GM12878 (cell line): ENCODE results near the gene FBXW8. TPM values are rescaled to one million over a fixed set of nuclear protein-coding genes. Genes with fewer than 3 reads are reported as not detected.

ENCODE experiments used
- ATAC-seq: fragments of 200-7000 bp; cut with Tn5 transposase; 3 replicates; pipeline ENCODE4 v1.9.1; 2020; ENCODE audit warnings: mild to moderate bottlenecking, moderate library complexity
- BruUV-seq: library from RNA; stranded (reverse); fragments of 400-500 nt; replicated peaks from 2 replicates; lab custom pipeline; 2021; lab: Mats Ljungman, UMichigan
- CTCF ChIA-PET: fragments of 300-600 bp; sonication (Branson Sonifier 250); formaldehyde crosslinking; extraction: SDS; loops from one replicate; lab custom pipeline; 2021; ENCODE audit warnings: inconsistent platforms; lab: Yijun Ruan, JAX
- POLR2A ChIA-PET: fragments of 350-600 bp; formaldehyde crosslinking; extraction: SDS; loops from one replicate; lab custom pipeline; 2021; ENCODE audit warnings: inconsistent platforms; lab: Charles Lee
- RAD21 ChIA-PET: fragments of 300-600 bp; sonication (Branson Sonifier 250); formaldehyde crosslinking; loops from one replicate; lab custom pipeline; 2023; ENCODE audit warnings: antibody characterized with exemption; ENCODE audit not compliant: unreplicated experiment; lab: Charles Lee
- SMC1A ChIA-PET: fragments of 300-600 bp; sonication (Branson Sonifier 250); formaldehyde crosslinking; loops from one replicate; lab custom pipeline; 2023; ENCODE audit not compliant: unreplicated experiment, uncharacterized antibody; lab: Charles Lee
- DNase-seq: peaks from one replicate; pipeline ENCODE4 v3.0.0-alpha.2; 2011; ENCODE audit warnings: low read depth, low spot score
- FAIRE-seq: peaks from 3 replicates; lab custom pipeline; 2011; peaks lifted over from hg19 to GRCh38; lab: Jason Lieb, UNC
- H2AFZ ChIP-seq: 2 replicates; pipeline ENCODE4 v1.6.0; 2011; ENCODE audit warnings: low read depth, low read length, control low read depth; ENCODE audit not compliant: control insufficient read depth
- H3K27ac ChIP-seq: 2 replicates; pipeline ENCODE4 v1.5.1; 2011; ENCODE audit warnings: control low read depth; ENCODE audit not compliant: control insufficient read depth, insufficient read depth
- H3K27me3 ChIP-seq, 2 experiments: replicated peaks in 1 of 2; 2 replicates each; pipeline versions ENCODE4 v1.6.0 to v1.6.1; 2011; ENCODE audit warnings: low read length in 1 of 2; ENCODE audit not compliant: control insufficient read depth in 2 of 2, insufficient read depth in 2 of 2
- H3K36me3 ChIP-seq, 2 experiments: 2 replicates each; pipeline ENCODE4 v1.5.1; 2011; ENCODE audit warnings: low read length in 1 of 2; ENCODE audit not compliant: control insufficient read depth in 2 of 2, insufficient read depth in 2 of 2
- H3K4me1 ChIP-seq: 2 replicates; pipeline ENCODE4 v1.6.1; 2011; ENCODE audit warnings: mild to moderate bottlenecking, low read length, moderate library complexity, mixed read lengths; ENCODE audit not compliant: control insufficient read depth, insufficient read depth
- H3K4me2 ChIP-seq: 2 replicates; pipeline ENCODE4 v1.6.0; 2011; ENCODE audit warnings: control low read depth; ENCODE audit not compliant: control insufficient read depth, insufficient read depth
- H3K4me3 ChIP-seq: fragments of 200-600 bp; sonication (generic); 2 replicates; pipeline ENCODE4 v1.5.1; 2016
- H3K79me2 ChIP-seq: 2 replicates; pipeline ENCODE4 v1.6.0; 2011; ENCODE audit warnings: low read length; ENCODE audit not compliant: control insufficient read depth, insufficient read depth
- H3K9ac ChIP-seq: 2 replicates; pipeline ENCODE4 v1.8.0; 2011; ENCODE audit warnings: low read length, control low read depth, mixed read lengths; ENCODE audit not compliant: control insufficient read depth, insufficient read depth
- H3K9me3 ChIP-seq: replicated peaks from 3 replicates; pipeline ENCODE4 v1.5.1; 2011; ENCODE audit warnings: mild to moderate bottlenecking, low read length; ENCODE audit not compliant: control insufficient read depth, insufficient read depth
- H4K20me1 ChIP-seq: 2 replicates; pipeline ENCODE4 v1.6.0; 2011; ENCODE audit not compliant: control insufficient read depth, insufficient read depth
- BRCA1 ChIP-seq: IDR thresholded peaks from 2 replicates; pipeline ENCODE4 v1.6.1; 2011; ENCODE audit warnings: low read depth, low read length, improper control_type of control experiment
- HCFC1 ChIP-seq: fragments of 150-350 bp; IDR thresholded peaks from 2 replicates; pipeline ENCODE4 v1.6.1; 2014; ENCODE audit warnings: low read length
- SPI1 ChIP-seq: IDR thresholded peaks from 2 replicates; pipeline ENCODE4 v1.6.1; 2011; ENCODE audit warnings: low read depth, mild to moderate bottlenecking, low read length, moderate library complexity, borderline replicate concordance; ENCODE audit not compliant: insufficient read depth
- ZZZ3 ChIP-seq: IDR thresholded peaks from 2 replicates; pipeline ENCODE4 v1.6.1; 2011; ENCODE audit warnings: low read depth; ENCODE audit not compliant: control insufficient read depth, insufficient read length
- WGBS: methylation state at CpG from one replicate; pipeline ENCODE4 v1.1.6; 2016; ENCODE audit warnings: low lambda C conversion rate; ENCODE audit not compliant: insufficient replicate concordance, insufficient coverage; ENCODE audit errors: missing lambda C conversion rate; 5-methylcytosine and 5-hydroxymethylcytosine counted together
- in situ Hi-C: fragments of 300-500 bp; cut with MboI; formaldehyde crosslinking; loops from 9 replicates; pipeline ENCODE4 v1.14.3; 2018; ENCODE audit warnings: mixed read lengths
- intact Hi-C: fragments of 100-400 bp; cut with micrococcal nuclease; formaldehyde crosslinking; loops from one replicate; pipeline ENCODE4 v1.14.2; 2022; ENCODE audit not compliant: unreplicated experiment
- polyA plus RNA-seq, 11 experiments: library from polyadenylated mRNA; depleted of rRNA in 4 of 11; unstranded in 6 of 11; stranded (reverse) in 5 of 11; fragments of >200 nt; fragmentation: Nextera tagmentation in 4 of 11; fragmentation: Illumina TruSeq in 1 of 11; extraction: Ambion mirVana in 4 of 11; extraction: Trizol in 1 of 11; gene quantifications; 1 replicate in 1 of 11; 2 replicates in 10 of 11; pipeline versions ENCODE4 v1.2.1 to v1.2.3, GENCODE V29; 2011 to 2016; ENCODE audit warnings: inconsistent platforms in 2 of 11, missing spikeins in 2 of 11, low read depth in 1 of 11
- total RNA-seq, 4 experiments: library from RNA; depleted of rRNA in 3 of 4; stranded (reverse); fragments of >200 nt in 3 of 4; fragmentation: Illumina TruSeq in 1 of 4; extraction: Trizol in 1 of 4; gene quantifications; 2 replicates each; pipeline versions ENCODE4 v1.2.1 to v1.2.3, GENCODE V29; 2013 to 2021
- TF ChIP-seq, protein P1 (sequence below): IDR thresholded peaks from 2 replicates; pipeline ENCODE4 v1.6.1; 2012; ENCODE audit warnings: low read depth, low read length, improper control_type of control experiment
- TF ChIP-seq, protein P2 (sequence below): IDR thresholded peaks from 2 replicates; pipeline ENCODE4 v1.6.1; 2012; ENCODE audit warnings: improper control_type of control experiment, low read depth, low read length; ENCODE audit not compliant: insufficient replicate concordance
- TF ChIP-seq, protein P3 (sequence below): fragments of 450-650 bp; IDR thresholded peaks from 2 replicates; pipeline ENCODE4 v1.6.1; 2017; ENCODE audit warnings: mild to moderate bottlenecking, moderate library complexity

FBXW8 gene
- total and polyA plus RNA-seq, 10 of the 15 experiments (the other 5 are each of a cell fraction or from before 2014, with no cell fraction given), result 0.49 to 7.5 (median 4.4) TPM

DNA sequence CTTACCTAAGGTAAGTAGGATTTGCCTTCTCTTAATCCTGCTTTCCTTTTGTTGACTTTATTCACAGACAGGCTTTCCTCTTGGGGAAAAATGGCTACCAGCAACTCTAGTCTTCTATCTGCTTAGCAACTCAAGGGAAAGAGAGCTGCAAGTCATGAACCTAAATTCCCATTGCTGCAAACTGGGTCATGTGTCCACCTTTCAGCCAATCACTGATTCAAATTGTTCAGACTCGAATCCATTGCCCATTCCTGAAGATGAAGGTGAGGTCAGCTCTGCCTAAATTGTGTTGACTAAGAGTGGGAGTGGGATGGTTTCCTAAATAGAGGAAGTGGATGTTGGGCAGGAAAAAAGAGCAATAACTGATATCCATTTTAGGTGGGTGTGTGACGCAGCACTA is 7.7 kb downstream of the FBXW8 start:
- no peak overlapping the region for H3K4me2 ChIP-seq
- no peak overlapping the region for H2AFZ ChIP-seq
- H3K4me3 ChIP-seq, result no peak overlapping the region
- no peak overlapping the region for H3K27ac ChIP-seq
- WGBS, result 94% methylated on average over 2 of the region's 2 CpGs
- in situ Hi-C loops (no loop called here), intact Hi-C loops (no loop called here)
- peaks cover 19% of the 10 kb centered on the region for H3K4me1 ChIP-seq
- no TSS peak for BruUV-seq
- SMC1A ChIA-PET, result no interaction called here
- H3K27me3 ChIP-seq, result 0 out of 4 replicates have a peak, but pooled peaks cover 0 to 3% of the 10 kb centered on the region in 2 experiments
- H3K36me3 ChIP-seq, result no peaks in the 10 kb centered on the region
- no peaks in the 10 kb centered on the region; the same call in 2 of the 3 replicates for H3K9me3 ChIP-seq
- CTCF ChIA-PET, result no interaction called here
- RAD21 ChIA-PET, result no interaction called here
- ATAC-seq, result no peak
- DNase-seq, result no peak
- H4K20me1 ChIP-seq, result peaks cover 3% of the 10 kb centered on the region; the same call in 1 of the 2 replicates
- H3K9ac ChIP-seq, result no peak overlapping the region
- no peak for FAIRE-seq
- POLR2A ChIA-PET, result no interaction called here
- no peaks in the 10 kb centered on the region for H3K79me2 ChIP-seq
- TF ChIP-seq ZZZ3, result no peak
- TF ChIP-seq, protein P1, sequence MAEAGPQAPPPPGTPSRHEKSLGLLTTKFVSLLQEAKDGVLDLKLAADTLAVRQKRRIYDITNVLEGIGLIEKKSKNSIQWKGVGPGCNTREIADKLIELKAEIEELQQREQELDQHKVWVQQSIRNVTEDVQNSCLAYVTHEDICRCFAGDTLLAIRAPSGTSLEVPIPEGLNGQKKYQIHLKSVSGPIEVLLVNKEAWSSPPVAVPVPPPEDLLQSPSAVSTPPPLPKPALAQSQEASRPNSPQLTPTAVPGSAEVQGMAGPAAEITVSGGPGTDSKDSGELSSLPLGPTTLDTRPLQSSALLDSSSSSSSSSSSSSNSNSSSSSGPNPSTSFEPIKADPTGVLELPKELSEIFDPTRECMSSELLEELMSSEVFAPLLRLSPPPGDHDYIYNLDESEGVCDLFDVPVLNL, result no peak
- TF ChIP-seq SPI1, result peak; percentile 47; the same call in 1 of the 2 replicates
- TF ChIP-seq BRCA1, result no peak
- TF ChIP-seq HCFC1, result no peak
- TF ChIP-seq, protein P2, sequence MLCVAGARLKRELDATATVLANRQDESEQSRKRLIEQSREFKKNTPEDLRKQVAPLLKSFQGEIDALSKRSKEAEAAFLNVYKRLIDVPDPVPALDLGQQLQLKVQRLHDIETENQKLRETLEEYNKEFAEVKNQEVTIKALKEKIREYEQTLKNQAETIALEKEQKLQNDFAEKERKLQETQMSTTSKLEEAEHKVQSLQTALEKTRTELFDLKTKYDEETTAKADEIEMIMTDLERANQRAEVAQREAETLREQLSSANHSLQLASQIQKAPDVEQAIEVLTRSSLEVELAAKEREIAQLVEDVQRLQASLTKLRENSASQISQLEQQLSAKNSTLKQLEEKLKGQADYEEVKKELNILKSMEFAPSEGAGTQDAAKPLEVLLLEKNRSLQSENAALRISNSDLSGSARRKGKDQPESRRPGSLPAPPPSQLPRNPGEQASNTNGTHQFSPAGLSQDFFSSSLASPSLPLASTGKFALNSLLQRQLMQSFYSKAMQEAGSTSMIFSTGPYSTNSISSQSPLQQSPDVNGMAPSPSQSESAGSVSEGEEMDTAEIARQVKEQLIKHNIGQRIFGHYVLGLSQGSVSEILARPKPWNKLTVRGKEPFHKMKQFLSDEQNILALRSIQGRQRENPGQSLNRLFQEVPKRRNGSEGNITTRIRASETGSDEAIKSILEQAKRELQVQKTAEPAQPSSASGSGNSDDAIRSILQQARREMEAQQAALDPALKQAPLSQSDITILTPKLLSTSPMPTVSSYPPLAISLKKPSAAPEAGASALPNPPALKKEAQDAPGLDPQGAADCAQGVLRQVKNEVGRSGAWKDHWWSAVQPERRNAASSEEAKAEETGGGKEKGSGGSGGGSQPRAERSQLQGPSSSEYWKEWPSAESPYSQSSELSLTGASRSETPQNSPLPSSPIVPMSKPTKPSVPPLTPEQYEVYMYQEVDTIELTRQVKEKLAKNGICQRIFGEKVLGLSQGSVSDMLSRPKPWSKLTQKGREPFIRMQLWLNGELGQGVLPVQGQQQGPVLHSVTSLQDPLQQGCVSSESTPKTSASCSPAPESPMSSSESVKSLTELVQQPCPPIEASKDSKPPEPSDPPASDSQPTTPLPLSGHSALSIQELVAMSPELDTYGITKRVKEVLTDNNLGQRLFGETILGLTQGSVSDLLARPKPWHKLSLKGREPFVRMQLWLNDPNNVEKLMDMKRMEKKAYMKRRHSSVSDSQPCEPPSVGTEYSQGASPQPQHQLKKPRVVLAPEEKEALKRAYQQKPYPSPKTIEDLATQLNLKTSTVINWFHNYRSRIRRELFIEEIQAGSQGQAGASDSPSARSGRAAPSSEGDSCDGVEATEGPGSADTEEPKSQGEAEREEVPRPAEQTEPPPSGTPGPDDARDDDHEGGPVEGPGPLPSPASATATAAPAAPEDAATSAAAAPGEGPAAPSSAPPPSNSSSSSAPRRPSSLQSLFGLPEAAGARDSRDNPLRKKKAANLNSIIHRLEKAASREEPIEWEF, result no peak
- TF ChIP-seq, protein P3, sequence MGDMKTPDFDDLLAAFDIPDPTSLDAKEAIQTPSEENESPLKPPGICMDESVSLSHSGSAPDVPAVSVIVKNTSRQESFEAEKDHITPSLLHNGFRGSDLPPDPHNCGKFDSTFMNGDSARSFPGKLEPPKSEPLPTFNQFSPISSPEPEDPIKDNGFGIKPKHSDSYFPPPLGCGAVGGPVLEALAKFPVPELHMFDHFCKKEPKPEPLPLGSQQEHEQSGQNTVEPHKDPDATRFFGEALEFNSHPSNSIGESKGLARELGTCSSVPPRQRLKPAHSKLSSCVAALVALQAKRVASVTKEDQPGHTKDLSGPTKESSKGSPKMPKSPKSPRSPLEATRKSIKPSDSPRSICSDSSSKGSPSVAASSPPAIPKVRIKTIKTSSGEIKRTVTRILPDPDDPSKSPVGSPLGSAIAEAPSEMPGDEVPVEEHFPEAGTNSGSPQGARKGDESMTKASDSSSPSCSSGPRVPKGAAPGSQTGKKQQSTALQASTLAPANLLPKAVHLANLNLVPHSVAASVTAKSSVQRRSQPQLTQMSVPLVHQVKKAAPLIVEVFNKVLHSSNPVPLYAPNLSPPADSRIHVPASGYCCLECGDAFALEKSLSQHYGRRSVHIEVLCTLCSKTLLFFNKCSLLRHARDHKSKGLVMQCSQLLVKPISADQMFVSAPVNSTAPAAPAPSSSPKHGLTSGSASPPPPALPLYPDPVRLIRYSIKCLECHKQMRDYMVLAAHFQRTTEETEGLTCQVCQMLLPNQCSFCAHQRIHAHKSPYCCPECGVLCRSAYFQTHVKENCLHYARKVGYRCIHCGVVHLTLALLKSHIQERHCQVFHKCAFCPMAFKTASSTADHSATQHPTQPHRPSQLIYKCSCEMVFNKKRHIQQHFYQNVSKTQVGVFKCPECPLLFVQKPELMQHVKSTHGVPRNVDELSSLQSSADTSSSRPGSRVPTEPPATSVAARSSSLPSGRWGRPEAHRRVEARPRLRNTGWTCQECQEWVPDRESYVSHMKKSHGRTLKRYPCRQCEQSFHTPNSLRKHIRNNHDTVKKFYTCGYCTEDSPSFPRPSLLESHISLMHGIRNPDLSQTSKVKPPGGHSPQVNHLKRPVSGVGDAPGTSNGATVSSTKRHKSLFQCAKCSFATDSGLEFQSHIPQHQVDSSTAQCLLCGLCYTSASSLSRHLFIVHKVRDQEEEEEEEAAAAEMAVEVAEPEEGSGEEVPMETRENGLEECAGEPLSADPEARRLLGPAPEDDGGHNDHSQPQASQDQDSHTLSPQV, result no peak
